Natural killer cell (primary cell): ENCODE data around the gene GDF11. TPM values are rescaled to one million over a fixed set of nuclear protein-coding genes. Genes with fewer than 3 reads are reported as not detected.

Experiments used
- ATAC-seq, 3 donors: fragments of 150-1000 bp in 2 of 3; fragments of 200-7000 bp in 1 of 3; cut with Tn5 transposase; 1 replicate in 1 of 3; 2 replicates in 2 of 3; pipeline ENCODE4 v1.10.0; 2021; ENCODE audit warnings: mild to moderate bottlenecking in 2 of 3, moderate library complexity in 2 of 3
- DNase-seq, 2 donors: peaks; one replicate each; pipeline versions ENCODE4 v3.0.0 to v3.0.0-alpha.2; 2013 to 2021; ENCODE audit warnings: mixed read lengths in 1 of 2
- H3K27ac ChIP-seq: one replicate; pipeline ENCODE4 v1.5.1; 2013; ENCODE audit warnings: mild to moderate bottlenecking, low read length
- H3K27me3 ChIP-seq: one replicate; pipeline ENCODE4 v1.6.1; 2013; ENCODE audit warnings: low read length; ENCODE audit not compliant: control insufficient read depth, insufficient read depth
- H3K36me3 ChIP-seq: one replicate; pipeline ENCODE4 v1.6.1; 2013; ENCODE audit warnings: low read length; ENCODE audit not compliant: control insufficient read depth, insufficient read depth
- H3K4me1 ChIP-seq: one replicate; pipeline ENCODE4 v1.6.1; 2013; ENCODE audit warnings: low read length; ENCODE audit not compliant: control insufficient read depth, insufficient read depth
- H3K4me3 ChIP-seq: one replicate; pipeline ENCODE4 v1.5.1; 2013; ENCODE audit warnings: low read length
- H3K9me3 ChIP-seq: one replicate; pipeline ENCODE4 v1.6.1; 2013; ENCODE audit warnings: low read length; ENCODE audit not compliant: control insufficient read depth, insufficient read depth
- H3K27ac Mint-ChIP-seq, 2 donors: one replicate each; pipeline ENCODE4 v1.8.0; 2022; ENCODE audit warnings: mild to moderate bottlenecking in 2 of 2, mixed read lengths in 2 of 2, moderate library complexity in 1 of 2
- H3K27me3 Mint-ChIP-seq, 2 donors: one replicate each; pipeline ENCODE4 v1.8.0; 2022; ENCODE audit warnings: low read depth in 2 of 2, mixed read lengths in 2 of 2
- H3K36me3 Mint-ChIP-seq: one replicate; pipeline ENCODE4 v1.8.0; 2022; ENCODE audit warnings: mixed read lengths
- H3K4me1 Mint-ChIP-seq, 2 donors: one replicate each; pipeline ENCODE4 v1.8.0; 2022; ENCODE audit warnings: mixed read lengths in 2 of 2
- H3K4me3 Mint-ChIP-seq: one replicate; pipeline ENCODE4 v1.8.0; 2022; ENCODE audit warnings: mild to moderate bottlenecking, moderate library complexity, mixed read lengths
- H3K9me3 Mint-ChIP-seq, 2 donors: one replicate each; pipeline ENCODE4 v1.8.0; 2022; ENCODE audit warnings: mixed read lengths in 2 of 2
- WGBS: methylation state at CpG from one replicate; pipeline ENCODE4 v1.1.7; 2013; ENCODE audit warnings: missing lambda C conversion rate; ENCODE audit not compliant: insufficient coverage; 5-methylcytosine and 5-hydroxymethylcytosine counted together
- intact Hi-C: fragments of 100-400 bp; cut with micrococcal nuclease; formaldehyde crosslinking; loops from one replicate; pipeline ENCODE4 v1.14.2; 2022
- total RNA-seq, 4 donors: library from RNA; stranded (reverse); fragments of 120-200 nt in 1 of 4; gene quantifications; one replicate each; pipeline versions ENCODE4 v1.2.3 to v1.2.4, GENCODE V29; 2013 to 2022
- TF ChIP-seq, protein P1 (sequence below): fragments of 200-600 bp; IDR thresholded peaks from one replicate; pipeline ENCODE4 v1.8.0; 2022; ENCODE audit warnings: antibody characterized with exemption

The GDF11 gene
- total RNA-seq, 3 donors from 2014 or later (not counting 1 experiment from before 2014, with no cell fraction given): 9.2 to 12.1 (median 10.2) TPM

DNA sequence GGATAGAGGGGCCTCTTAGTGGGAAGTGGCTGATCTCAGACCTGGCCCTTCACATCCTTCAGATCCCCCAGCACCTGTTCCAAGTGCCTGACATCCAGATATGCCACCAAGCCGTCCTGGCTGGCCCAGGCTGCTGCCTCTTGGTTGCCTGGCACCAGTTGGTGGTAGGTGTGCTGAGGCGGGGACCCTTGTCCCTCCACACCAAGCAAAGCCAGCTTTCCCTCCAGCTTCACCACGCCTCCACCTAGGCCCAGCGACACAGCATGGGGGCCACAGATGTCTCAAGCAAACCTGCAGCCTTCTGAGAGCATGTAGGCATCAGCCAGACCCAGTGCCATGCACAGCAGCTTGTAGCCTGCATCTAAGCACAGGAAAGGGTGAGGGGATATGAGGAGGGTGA lies 10.6 kb upstream of the GDF11 start:
- no peak overlapping the region for H3K4me3 Mint-ChIP-seq
- Histone ChIP-seq H3K27ac (peak overlapping the region; percentile 1), H3K27me3 (no peaks in the 10 kb centered on the region), H3K9me3 (no peaks in the 10 kb centered on the region), H3K4me1 (peaks cover 54% of the 10 kb centered on the region), H3K36me3 (no peaks in the 10 kb centered on the region), H3K4me3 (no peak overlapping the region)
- no peaks in the 10 kb centered on the region for H3K36me3 Mint-ChIP-seq
- peak overlapping the region in 1 of 2 donors; percentile 63 for H3K27ac Mint-ChIP-seq
- intact Hi-C loops: loop anchor here (10.0 kb wide), 1 partner anchor 453 kb away; the partner anchor contains the start of gene SMARCC2
- no peaks in the 10 kb centered on the region for H3K9me3 Mint-ChIP-seq
- peaks cover 34 to 53% of the 10 kb centered on the region in 2 donors for H3K4me1 Mint-ChIP-seq
- no peaks in the 10 kb centered on the region for H3K27me3 Mint-ChIP-seq
- 93% methylated on average over 4 of the region's 4 CpGs for WGBS
- no peak for DNase-seq
- TF ChIP-seq, protein P1, sequence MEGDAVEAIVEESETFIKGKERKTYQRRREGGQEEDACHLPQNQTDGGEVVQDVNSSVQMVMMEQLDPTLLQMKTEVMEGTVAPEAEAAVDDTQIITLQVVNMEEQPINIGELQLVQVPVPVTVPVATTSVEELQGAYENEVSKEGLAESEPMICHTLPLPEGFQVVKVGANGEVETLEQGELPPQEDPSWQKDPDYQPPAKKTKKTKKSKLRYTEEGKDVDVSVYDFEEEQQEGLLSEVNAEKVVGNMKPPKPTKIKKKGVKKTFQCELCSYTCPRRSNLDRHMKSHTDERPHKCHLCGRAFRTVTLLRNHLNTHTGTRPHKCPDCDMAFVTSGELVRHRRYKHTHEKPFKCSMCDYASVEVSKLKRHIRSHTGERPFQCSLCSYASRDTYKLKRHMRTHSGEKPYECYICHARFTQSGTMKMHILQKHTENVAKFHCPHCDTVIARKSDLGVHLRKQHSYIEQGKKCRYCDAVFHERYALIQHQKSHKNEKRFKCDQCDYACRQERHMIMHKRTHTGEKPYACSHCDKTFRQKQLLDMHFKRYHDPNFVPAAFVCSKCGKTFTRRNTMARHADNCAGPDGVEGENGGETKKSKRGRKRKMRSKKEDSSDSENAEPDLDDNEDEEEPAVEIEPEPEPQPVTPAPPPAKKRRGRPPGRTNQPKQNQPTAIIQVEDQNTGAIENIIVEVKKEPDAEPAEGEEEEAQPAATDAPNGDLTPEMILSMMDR: no peak
- ATAC-seq: no peak

DNA sequence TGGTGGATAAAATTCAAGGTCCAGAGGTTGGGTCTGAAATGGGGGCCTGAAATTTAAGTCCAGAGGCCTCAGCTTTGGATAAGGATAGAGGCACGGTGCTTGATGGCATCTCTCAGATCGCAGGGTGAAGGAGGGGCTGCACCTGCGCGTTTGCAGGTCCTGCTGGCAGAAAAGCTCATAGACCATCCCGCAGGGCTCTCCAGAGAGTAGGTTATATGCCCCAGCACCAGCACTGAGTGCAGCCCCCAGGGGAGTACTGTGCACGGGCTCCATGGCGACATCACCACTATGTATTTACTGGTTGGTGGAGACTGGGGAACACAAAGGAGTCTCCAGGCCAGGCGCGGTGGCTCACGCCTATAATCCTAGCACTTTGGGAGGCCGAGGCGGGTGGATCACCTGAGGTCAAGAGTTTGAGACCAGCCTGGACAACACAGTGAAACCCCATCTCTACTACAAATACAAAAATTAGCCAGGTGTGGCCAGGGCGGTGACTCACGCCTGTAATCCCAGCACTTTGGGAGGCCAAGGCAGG lies 9.8 kb upstream of the GDF11 start:
- Mint-ChIP-seq H3K36me3 (no peaks in the 10 kb centered on the region), H3K9me3 (no peaks in the 10 kb centered on the region), H3K4me3 (no peak overlapping the region), H3K4me1 (peaks cover 37 to 54% of the 10 kb centered on the region in 2 donors), H3K27ac (no peak overlapping the region), H3K27me3 (no peaks in the 10 kb centered on the region)
- Histone ChIP-seq H3K36me3 (no peaks in the 10 kb centered on the region), H3K9me3 (no peaks in the 10 kb centered on the region), H3K4me3 (no peak overlapping the region), H3K27ac (no peak overlapping the region), H3K27me3 (no peaks in the 10 kb centered on the region), H3K4me1 (peaks cover 54% of the 10 kb centered on the region)
- TF ChIP-seq, protein P1: no peak
- no peak for ATAC-seq
- intact Hi-C loops: loop anchor here (10.0 kb wide), 1 partner anchor 452 kb away; the partner anchor contains the start of gene SMARCC2
- 95% methylated on average over 14 of the region's 14 CpGs for WGBS
- DNase-seq: no peak

DNA sequence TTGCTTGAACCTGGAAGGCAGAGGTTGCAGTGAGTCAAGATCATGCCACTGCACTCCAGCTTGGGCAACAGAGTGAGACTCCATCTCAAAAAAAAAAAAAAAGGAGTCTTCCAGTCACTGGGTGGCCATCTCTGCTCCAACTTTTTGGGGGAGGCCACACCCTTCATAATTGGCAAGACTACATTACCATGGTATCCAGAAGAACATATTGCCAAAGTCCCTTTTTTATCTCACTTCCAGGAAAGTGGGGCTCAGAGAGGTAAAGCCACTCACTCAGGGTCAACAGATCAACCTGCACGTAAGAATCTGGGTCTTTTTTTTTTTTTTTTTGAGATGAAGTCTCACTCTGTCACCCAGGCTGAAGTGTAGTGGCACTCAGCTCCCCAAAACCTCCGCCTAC lies 9.1 kb upstream of the GDF11 start:
- Histone ChIP-seq H3K27ac (no peak overlapping the region), H3K4me1 (peaks cover 59% of the 10 kb centered on the region), H3K4me3 (no peak overlapping the region), H3K27me3 (no peaks in the 10 kb centered on the region), H3K9me3 (no peaks in the 10 kb centered on the region), H3K36me3 (no peaks in the 10 kb centered on the region)
- no peaks in the 10 kb centered on the region for H3K36me3 Mint-ChIP-seq
- intact Hi-C loops: loop anchor here (10.0 kb wide), 1 partner anchor 451 kb away; the partner anchor contains the start of gene SMARCC2
- WGBS: 91% methylated on average over 2 of the region's 2 CpGs
- no peak overlapping the region for H3K4me3 Mint-ChIP-seq
- DNase-seq (no peak), ATAC-seq (no peak)
- no peaks in the 10 kb centered on the region for H3K27me3 Mint-ChIP-seq
- TF ChIP-seq, protein P1: no peak
- H3K4me1 Mint-ChIP-seq: peaks cover 44 to 59% of the 10 kb centered on the region in 2 donors
- no peak overlapping the region for H3K27ac Mint-ChIP-seq
- H3K9me3 Mint-ChIP-seq: no peaks in the 10 kb centered on the region

DNA sequence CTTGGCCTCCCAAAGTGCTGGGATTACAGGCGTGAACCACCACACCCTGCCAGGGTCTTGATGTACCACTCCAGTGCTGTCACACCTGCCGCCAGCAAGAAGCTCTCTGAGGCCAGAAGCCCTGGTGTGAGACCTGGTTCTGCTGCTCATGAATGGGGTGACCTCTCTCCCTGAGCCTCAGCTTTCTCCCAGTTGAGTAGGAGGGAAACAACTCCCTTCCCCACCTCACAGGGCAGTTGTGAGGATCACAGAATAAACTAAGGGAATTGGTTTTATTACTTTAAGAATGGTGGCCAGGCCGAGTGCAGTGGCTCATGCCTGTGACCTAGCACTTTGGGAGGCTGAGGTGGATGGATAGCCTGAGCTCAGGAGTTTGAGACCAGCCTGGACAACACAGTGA lies 8.3 kb upstream of the GDF11 start:
- Mint-ChIP-seq H3K27me3 (no peaks in the 10 kb centered on the region), H3K4me1 (peaks cover 43 to 54% of the 10 kb centered on the region in 2 donors), H3K9me3 (no peaks in the 10 kb centered on the region), H3K36me3 (no peaks in the 10 kb centered on the region), H3K4me3 (no peak overlapping the region), H3K27ac (no peak overlapping the region)
- 89% methylated on average over 3 of the region's 3 CpGs for WGBS
- ATAC-seq: no peak
- Histone ChIP-seq H3K4me1 (peaks cover 54% of the 10 kb centered on the region), H3K27ac (no peak overlapping the region), H3K4me3 (no peak overlapping the region), H3K36me3 (no peaks in the 10 kb centered on the region), H3K9me3 (no peaks in the 10 kb centered on the region), H3K27me3 (no peaks in the 10 kb centered on the region)
- TF ChIP-seq, protein P1: no peak
- no peak for DNase-seq
- intact Hi-C loops: loop anchor here (10.0 kb wide), 1 partner anchor 450 kb away; the partner anchor contains the start of gene SMARCC2
